ENCODE results near the gene CFAP61.
"Not testable (repeated sequence)": the region's sequence is repeated elsewhere in the genome, so short reads cannot be mapped to it uniquely, and the experiment has no call there.

CFAP61 gene

DNA sequence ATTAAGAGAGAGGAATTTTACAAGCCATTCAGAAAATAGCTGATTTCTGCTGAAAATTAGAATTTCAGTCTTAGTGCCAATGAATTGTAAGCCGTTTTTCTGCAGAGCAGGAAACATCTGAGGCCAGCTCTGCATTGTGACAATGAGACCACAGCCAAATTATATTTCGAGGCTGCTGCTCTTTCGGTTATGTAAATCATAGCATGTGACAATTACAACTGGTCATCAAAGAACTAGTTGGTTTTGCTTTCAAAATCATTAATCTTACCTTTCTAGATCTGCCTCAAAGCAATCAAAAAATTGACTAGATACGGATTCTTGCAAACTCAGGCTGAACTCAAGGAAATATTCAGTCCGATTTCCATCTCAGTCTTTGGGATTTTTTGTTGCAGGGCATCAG is 282.2 kb downstream of the CFAP61 start:
- H3K4me3 Mint-ChIP-seq: no peak overlapping the region
- no peaks in the 10 kb centered on the region for H3K36me3 Mint-ChIP-seq
- peaks cover 5% of the 10 kb centered on the region for H3K27me3 Mint-ChIP-seq
- DNase-seq: no peak
- peaks cover 4% of the 10 kb centered on the region for H3K9me3 Mint-ChIP-seq
- no peak overlapping the region for H3K27ac Mint-ChIP-seq
- H3K4me1 Mint-ChIP-seq: no peaks in the 10 kb centered on the region
- CTCF ChIA-PET: no interaction called here

DNA sequence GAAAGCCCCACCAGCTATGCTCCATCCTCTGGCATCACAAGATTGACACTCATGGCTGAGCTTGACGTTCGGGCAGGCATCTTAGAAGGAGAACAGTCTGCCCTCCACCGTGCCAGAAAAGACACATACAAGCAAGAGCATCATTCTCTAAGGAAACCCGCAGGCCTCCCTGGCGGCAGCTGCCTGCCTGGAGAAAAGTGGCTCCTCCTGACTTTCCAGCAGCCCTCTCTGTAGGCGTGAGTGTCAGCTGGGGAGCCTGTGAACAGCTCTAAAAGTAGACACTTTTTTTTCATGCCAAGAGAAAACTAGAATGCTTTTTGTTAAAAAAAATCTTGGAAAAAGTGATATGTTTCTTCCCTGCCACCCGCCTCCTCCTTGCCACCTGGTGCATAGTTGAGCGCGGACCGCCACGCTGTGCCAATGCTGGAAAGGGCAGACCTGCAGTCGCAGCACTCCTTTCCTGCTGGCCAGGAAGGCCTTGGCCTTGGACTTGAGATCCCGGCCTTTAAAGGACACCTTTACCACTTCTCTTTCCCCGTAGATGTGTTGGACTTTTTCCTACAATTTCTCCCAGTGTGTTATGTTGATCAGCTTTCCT is 285.9 kb downstream of the CFAP61 start:
- Mint-ChIP-seq H3K36me3 (no peaks in the 10 kb centered on the region), H3K4me1 (no peaks in the 10 kb centered on the region), H3K9me3 (peaks cover 4% of the 10 kb centered on the region), H3K4me3 (no peak overlapping the region), H3K27me3 (peaks cover 5% of the 10 kb centered on the region), H3K27ac (no peak overlapping the region)
- CTCF ChIA-PET: no interaction called here
- no peak for DNase-seq

DNA sequence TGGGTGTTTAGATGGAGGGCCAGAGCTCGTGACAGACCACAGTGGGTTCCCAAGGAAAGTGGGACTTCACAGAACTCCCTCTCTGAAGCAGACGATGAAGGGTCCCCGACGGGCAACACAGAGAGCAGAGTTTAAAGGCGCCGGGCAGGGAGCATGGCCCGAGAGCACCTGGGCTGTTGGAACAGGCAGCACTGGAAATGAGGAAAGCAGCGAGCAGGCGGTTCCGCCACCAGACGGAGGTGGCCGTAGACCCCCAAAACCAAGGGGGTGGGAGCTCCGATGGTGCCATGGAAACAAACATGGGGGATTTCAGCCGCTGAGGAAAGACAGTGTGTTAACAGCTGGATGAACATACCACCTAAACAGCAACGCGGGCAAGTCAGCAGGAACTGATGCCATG is 288.1 kb downstream of the CFAP61 start:
- Mint-ChIP-seq H3K4me1 (no peaks in the 10 kb centered on the region), H3K27ac (no peak overlapping the region), H3K9me3 (peaks cover 4% of the 10 kb centered on the region), H3K4me3 (no peak overlapping the region), H3K36me3 (no peaks in the 10 kb centered on the region), H3K27me3 (peaks cover 6% of the 10 kb centered on the region)
- no peak for DNase-seq
- CTCF ChIA-PET: no interaction called here

DNA sequence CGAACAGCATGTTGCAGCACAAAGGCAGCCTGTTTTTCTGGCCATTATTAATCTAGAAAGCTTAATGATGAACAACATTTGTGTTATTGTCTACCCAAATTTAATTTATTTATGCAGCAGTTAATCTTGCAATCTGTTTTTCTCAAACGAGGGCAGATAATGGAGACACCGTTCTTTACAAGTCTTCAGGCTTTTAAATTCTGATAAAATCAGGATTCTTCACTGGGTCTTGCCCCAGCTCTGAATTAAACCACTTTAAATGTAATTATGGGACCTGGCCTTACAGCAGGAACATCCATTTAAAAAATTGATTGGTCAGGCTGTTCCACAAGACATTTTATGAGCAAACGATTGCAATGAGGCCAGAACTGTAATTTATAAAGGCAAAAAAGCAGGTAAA is 289.0 kb downstream of the CFAP61 start:
- peaks cover 4% of the 10 kb centered on the region for H3K9me3 Mint-ChIP-seq
- H3K36me3 Mint-ChIP-seq: no peaks in the 10 kb centered on the region
- H3K27me3 Mint-ChIP-seq: peaks cover 6% of the 10 kb centered on the region
- H3K4me3 Mint-ChIP-seq: no peak overlapping the region
- no peak overlapping the region for H3K27ac Mint-ChIP-seq
- DNase-seq: no peak
- CTCF ChIA-PET: no interaction called here
- H3K4me1 Mint-ChIP-seq: no peaks in the 10 kb centered on the region

DNA sequence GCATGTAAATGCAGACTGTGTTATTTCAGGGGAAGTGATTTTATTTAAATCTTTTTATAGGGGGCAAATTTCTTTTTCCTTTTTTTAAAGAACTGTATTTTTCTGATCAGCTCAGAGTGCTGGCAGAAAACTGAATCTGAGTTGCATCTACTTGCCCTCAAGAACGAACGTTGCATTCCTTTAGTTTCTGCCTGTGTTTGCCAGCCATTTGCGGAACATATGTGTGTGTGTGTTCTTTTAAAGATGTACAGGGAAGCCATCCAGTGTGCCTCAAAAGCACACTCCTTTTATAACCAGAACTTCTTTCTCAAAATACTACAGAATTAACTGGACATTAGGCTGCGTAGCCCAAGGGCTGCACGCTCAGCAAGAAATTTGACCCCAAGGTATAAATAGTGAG is 289.7 kb downstream of the CFAP61 start:
- Mint-ChIP-seq H3K4me3 (no peak overlapping the region), H3K27ac (no peak overlapping the region), H3K36me3 (no peaks in the 10 kb centered on the region), H3K27me3 (peaks cover 6% of the 10 kb centered on the region), H3K9me3 (peaks cover 2% of the 10 kb centered on the region), H3K4me1 (no peaks in the 10 kb centered on the region)
- no peak for DNase-seq
- CTCF ChIA-PET: interaction anchor here (0.6 kb wide), 1 partner anchor 351 kb away, joined by 3 read pairs; no protein-coding TSS in a partner anchor

DNA sequence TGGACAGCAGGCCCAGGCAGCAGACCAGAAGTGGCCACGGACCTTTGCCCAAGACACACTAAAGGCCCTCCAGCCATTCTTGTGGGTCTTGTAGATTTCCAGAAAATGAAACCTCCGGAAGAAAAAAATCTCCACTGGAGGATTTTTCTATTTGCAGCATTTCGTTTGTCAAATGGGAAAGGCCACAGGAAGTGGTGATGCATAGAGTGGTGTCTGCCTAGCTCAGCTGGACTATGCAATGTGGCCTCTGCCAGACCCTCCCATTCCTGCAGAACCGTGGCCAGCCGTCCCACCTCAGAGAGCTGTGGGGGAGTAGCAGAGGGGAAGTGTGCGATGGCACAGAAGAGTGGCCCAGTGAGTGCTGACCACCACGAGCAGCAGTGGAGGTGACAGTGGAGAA is 291.6 kb downstream of the CFAP61 start:
- CTCF ChIA-PET: no interaction called here
- no peaks in the 10 kb centered on the region for H3K9me3 Mint-ChIP-seq

DNA sequence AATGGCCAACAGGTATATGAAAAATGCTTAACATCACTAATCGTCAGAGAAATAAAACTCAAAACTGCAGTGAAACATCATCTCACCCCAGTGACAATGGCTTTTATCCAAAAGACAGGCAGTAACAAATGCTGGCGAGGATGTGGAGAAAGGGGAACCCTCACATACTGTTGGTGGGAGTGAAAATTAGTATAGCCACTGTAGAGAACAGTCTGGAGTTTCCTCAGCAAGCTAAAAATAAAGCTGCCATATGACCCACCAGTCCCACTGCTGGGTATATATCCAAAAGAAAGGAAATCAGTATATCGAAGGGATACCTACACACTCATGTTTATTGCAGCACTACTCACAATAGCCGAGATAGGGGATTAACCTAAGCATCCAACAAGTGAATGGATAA is 292.1 kb downstream of the CFAP61 start:
- Mint-ChIP-seq H3K36me3 (no peaks in the 10 kb centered on the region), H3K9me3 (no peaks in the 10 kb centered on the region), H3K4me1 (no peaks in the 10 kb centered on the region), H3K27ac (no peak overlapping the region), H3K27me3 (peaks cover 11% of the 10 kb centered on the region), H3K4me3 (no peak overlapping the region)
- DNase-seq: no peak
- CTCF ChIA-PET: no interaction called here

More for the DNA sequence above, 291.6 kb downstream of the CFAP61 start:
- no peak overlapping the region for H3K4me3 Mint-ChIP-seq
- H3K36me3 Mint-ChIP-seq: no peaks in the 10 kb centered on the region
- H3K4me1 Mint-ChIP-seq: no peaks in the 10 kb centered on the region
- H3K27ac Mint-ChIP-seq: no peak overlapping the region
- H3K27me3 Mint-ChIP-seq: peaks cover 7% of the 10 kb centered on the region
- DNase-seq: no peak

DNA sequence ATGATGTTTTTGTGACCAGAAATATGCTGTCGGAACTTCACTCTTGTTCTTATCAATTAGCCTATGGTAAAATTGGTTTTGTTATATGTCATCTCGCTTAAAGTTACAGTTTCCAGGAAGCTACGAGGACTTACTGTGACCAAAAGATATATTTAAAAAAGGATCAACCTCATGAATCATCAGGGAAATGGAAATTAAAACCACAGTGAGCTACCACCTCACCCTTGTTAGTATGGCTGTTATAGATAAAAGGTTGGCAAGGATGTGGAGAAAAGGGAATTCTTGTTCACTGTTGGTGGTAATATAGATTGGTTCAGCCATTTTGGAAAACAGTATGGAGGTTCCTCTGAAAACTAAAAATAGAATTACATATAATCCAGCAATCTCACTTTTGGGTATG is 301.2 kb downstream of the CFAP61 start:
- no peak overlapping the region for H3K27ac Mint-ChIP-seq
- CTCF ChIA-PET: no interaction called here
- peaks cover 12% of the 10 kb centered on the region for H3K9me3 Mint-ChIP-seq

DNA sequence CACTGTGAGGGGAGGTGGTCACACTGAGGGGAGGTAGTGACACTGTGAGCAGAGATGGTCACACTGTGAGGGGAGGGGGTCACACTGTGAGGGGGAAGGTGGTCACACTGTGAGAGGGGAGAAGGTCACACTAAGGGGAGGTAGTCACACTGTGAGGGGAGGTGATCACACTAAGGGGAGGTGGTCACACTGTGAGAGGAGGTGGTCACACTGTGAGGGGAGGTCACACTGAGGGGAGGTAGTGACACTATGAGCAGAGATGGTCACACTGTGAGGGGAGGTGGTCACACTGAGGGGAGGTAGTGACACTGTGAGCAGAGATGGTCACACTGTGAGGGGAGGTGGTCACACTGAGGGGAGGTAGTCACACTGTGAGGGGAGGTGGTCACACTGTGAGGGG is 303.2 kb downstream of the CFAP61 start:
- H3K27ac Mint-ChIP-seq, H3K4me3 Mint-ChIP-seq, CTCF ChIA-PET, H3K36me3 Mint-ChIP-seq, H3K27me3 Mint-ChIP-seq, DNase-seq, H3K4me1 Mint-ChIP-seq: not testable (repeated sequence)
- peaks cover 12% of the 10 kb centered on the region for H3K9me3 Mint-ChIP-seq

More for the DNA sequence above, 301.2 kb downstream of the CFAP61 start:
- Mint-ChIP-seq H3K27me3 (peaks cover 4% of the 10 kb centered on the region), H3K4me1 (no peaks in the 10 kb centered on the region), H3K4me3 (no peak overlapping the region), H3K36me3 (peaks cover 3% of the 10 kb centered on the region)
- no peak for DNase-seq

DNA sequence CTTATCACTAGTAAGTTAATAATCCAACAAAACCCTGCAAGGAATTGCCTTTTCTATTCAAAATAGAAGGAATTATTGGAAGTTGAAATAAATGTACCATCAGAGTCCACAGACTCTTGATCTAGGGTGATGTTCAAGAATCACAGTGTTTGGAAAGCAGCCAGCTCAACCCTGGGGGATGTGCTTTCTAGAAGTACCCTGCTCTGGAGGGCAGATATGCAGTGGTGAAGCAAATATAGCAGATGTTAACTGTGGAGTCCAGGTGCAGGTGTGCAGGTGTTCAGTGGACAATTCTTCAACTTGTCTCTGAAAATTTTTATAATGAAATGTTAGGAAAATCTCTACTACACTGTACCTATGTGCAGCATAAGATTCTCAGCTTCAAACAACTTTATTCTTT is 306.5 kb downstream of the CFAP61 start:
- CTCF ChIA-PET: interaction anchor here (1.3 to 2.7 kb wide), 2 partner anchors 13 to 235 kb away, joined by 5 to 10 read pairs; no protein-coding TSS in a partner anchor
- H3K27ac Mint-ChIP-seq: no peak overlapping the region
- no peak overlapping the region for H3K4me3 Mint-ChIP-seq
- H3K9me3 Mint-ChIP-seq: peaks cover 12% of the 10 kb centered on the region
- H3K36me3 Mint-ChIP-seq: peaks cover 3% of the 10 kb centered on the region
- H3K27me3 Mint-ChIP-seq: peaks cover 41% of the 10 kb centered on the region
- DNase-seq: no peak
- H3K4me1 Mint-ChIP-seq: peaks cover 5% of the 10 kb centered on the region

DNA sequence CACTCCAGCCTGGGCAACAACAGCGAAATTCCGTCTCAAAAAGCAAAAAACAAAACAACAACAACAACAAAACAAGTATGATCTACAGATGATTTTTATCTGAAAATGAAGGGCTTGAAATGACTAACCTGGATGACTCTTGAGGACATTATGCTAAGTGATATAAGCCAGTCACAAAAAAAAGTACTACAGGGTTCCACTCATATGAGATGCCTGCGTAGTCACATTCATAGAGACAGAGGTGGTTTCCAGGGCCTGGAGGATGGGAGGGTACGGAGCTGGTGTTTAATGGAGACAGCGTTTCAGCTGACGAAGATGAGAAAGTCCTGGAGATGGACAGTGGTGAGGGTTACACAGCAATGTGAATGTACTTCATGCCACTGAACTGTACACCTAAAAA is 307.3 kb downstream of the CFAP61 start:
- Mint-ChIP-seq H3K4me3 (no peak overlapping the region), H3K9me3 (peaks cover 7% of the 10 kb centered on the region), H3K27ac (no peak overlapping the region), H3K4me1 (peaks cover 8% of the 10 kb centered on the region), H3K27me3 (peaks cover 50% of the 10 kb centered on the region), H3K36me3 (peaks cover under 1% of the 10 kb centered on the region)
- CTCF ChIA-PET: interaction anchor here (1.6 to 2.7 kb wide), 2 partner anchors 12 to 98 kb away, joined by 3 to 10 read pairs; no protein-coding TSS in a partner anchor
- DNase-seq: no peak

DNA sequence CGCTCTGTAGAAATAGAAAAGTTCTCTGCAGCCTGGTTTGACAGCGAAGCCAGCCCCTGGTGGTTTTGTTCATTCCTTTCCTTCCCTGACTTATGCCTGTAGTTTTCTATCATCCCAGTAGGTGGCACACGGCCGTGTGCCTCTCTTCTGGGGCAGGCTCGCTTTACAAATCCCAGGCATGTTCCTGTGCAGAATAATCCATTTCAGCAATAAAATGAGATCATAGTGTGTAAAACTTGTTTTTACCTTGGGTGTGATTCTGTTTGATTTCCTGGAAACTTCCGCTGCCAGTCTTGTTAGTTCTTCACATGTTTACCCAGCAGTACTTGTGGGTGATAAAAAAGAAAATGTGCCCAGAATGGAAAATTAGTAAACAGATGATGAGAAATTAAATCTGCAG is 308.1 kb downstream of the CFAP61 start:
- Mint-ChIP-seq H3K9me3 (peaks cover 2% of the 10 kb centered on the region), H3K27me3 (peaks cover 58% of the 10 kb centered on the region), H3K36me3 (no peaks in the 10 kb centered on the region), H3K27ac (no peak overlapping the region), H3K4me1 (peaks cover 11% of the 10 kb centered on the region), H3K4me3 (no peak overlapping the region)
- CTCF ChIA-PET: interaction anchor here (1.6 to 2.7 kb wide), 2 partner anchors 11 to 97 kb away, joined by 3 to 10 read pairs; no protein-coding TSS in a partner anchor
- peak; percentile 46 for DNase-seq

DNA sequence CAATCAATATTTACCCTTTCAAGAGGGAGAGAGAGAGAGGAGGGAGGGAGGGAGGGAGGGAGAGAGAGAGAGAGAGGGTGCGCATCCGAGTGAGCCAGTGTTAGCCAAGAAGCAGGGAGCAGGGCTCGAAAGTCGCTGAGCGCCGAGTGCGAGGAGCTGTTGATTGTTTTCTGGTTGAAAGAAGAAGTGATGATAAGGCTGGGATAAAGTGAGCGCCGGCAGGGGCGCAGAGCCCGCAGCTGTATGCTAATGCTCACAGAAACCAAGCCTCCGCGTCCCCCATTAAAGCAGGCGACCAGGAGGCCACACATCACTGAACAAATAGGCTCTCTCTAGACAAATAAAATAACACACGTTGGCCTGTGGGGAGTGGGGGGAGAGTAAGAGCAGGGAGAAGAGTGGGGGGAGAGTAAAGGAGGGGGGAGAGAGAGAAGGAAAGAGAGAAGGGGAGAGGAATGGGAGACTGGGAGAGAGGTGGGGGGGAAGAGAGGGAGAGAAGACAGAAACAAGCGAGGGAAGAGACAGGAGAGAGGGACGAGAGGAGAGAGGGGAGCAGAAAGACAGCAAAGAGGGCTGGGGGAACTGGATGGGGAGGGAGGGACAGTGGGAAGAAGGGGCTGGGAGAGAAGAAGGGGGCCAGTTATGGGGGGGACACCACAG is 310.6 kb downstream of the CFAP61 start:
- no peaks in the 10 kb centered on the region for H3K9me3 Mint-ChIP-seq
- H3K36me3 Mint-ChIP-seq: peaks cover 2% of the 10 kb centered on the region
- H3K4me3 Mint-ChIP-seq: no peak overlapping the region
- H3K4me1 Mint-ChIP-seq: peaks cover 20% of the 10 kb centered on the region
- CTCF ChIA-PET: no interaction called here
- DNase-seq: no peak
- no peak overlapping the region for H3K27ac Mint-ChIP-seq
- peaks cover 81% of the 10 kb centered on the region for H3K27me3 Mint-ChIP-seq

DNA sequence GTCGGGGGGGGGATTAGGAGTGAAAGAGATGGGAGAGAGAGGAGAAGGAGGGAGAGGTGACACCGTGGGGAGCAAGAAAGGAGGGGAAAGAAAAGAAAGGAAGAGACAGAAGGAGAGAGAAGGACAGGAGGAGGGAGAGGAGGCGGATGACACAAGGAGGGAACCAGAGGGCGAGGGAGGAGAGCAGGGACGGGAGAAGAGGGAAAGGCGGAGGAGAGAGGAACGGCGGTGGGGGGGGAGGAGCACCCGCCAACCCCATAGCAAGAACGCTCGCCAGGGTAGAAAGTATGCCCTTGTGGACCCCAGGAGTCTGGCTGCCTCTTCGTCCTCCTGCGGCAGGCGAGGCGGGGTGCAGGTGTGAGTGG is 311.1 kb downstream of the CFAP61 start:
- DNase-seq: no peak
- H3K36me3 Mint-ChIP-seq: peaks cover 2% of the 10 kb centered on the region
- no peak overlapping the region for H3K27ac Mint-ChIP-seq
- H3K4me1 Mint-ChIP-seq: peaks cover 20% of the 10 kb centered on the region
- no peak overlapping the region for H3K4me3 Mint-ChIP-seq
- no peaks in the 10 kb centered on the region for H3K9me3 Mint-ChIP-seq
- CTCF ChIA-PET: no interaction called here
- peaks cover 81% of the 10 kb centered on the region for H3K27me3 Mint-ChIP-seq

DNA sequence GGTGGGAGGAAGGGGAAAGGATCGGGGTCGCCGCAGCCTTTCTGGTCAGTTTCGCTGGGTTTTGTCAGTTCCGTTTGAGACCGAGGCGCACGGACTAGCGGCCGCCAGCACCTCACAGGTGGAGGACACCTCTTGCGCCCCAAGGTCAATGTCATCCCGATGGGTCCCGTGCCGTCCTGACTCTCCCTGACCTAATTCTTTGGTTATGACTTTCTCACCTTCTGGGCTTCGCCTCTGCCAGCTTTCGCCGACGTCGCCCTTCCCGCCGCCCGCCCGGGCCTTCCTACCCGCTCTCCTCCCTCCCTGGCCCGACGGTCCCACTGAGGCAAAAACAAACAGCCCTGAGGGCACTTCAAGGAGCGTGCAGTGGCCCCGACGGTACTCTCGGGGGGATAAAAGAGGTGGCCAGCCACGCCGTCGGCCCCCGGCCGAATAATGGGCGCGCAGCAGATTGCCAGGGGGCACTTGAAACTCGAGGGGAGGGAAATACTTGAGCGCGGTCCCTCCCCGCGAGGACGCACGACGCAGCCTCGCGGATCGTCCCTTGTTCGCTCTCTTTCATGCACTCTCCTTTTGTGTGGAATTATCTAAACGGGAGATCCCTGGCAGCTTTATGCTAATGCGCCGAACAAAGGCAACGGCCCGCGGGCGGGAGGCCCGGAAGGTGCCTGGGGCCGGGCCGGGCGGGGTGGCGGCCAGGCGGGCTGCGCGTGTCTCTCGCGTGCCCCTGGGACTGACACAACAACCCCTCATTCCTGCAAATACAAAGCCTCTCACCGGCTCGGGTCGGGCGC is 311.7 kb downstream of the CFAP61 start:
- CTCF ChIA-PET: no interaction called here
- no peak for DNase-seq
- Mint-ChIP-seq H3K36me3 (peaks cover 2% of the 10 kb centered on the region), H3K27me3 (peaks cover 85% of the 10 kb centered on the region), H3K9me3 (no peaks in the 10 kb centered on the region), H3K27ac (no peak overlapping the region), H3K4me3 (no peak overlapping the region), H3K4me1 (peaks cover 20% of the 10 kb centered on the region)

Data from activated naive CD4-positive, alpha-beta T cell treated with anti-CD3 and anti-CD28 coated beads, Interleukin-2, amount 10 ng/mL, durations not matched to agents 7 days and 5 days (primary cell).